ENCODE measurements around the gene ERCC6. TPM values are rescaled to one million over a fixed set of nuclear protein-coding genes. Genes with fewer than 3 reads are reported as not detected.

ERCC6 gene
- total RNA-seq, 1 experiment from 2014 or later, result 10.4 TPM

DNA sequence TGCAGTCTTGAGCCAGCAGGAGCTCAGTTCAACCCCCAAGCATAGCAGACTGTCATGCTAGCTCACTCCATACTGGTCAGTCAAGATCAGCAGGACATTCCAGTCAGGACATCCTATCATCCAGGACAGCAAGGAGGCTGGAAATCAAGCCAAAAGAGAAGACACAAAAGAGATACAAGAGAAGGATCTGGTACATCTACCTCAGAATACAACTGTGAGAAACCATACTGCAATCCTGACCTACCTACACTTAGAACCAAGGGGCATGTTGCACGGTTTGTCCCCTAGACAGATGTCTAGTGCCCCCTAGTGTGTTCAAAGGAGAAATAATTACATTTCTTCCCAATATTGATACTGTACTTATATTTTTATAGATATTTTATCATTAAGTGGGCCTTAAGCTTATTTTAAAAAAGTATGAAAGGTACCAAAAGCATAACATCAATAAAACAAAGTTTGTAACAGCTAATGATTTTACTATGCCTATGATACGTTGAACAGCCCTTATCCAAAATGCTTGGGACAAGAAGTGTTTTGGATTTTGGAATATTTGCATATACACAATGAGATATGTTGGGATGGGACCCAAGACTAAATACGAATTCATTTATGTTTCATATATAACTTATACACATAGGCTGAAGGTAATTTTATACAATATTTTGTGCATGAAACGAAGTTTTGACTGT lies 26.7 kb downstream of the ERCC6 start:
- no peak for DNase-seq (ENCODE audit: low read depth)

- DNase-seq (ENCODE audit: low read depth), result no peak
Observed at GRCh38 chr10:49509771-49510303, 29.1 kb downstream of the ERCC6 start.

DNA sequence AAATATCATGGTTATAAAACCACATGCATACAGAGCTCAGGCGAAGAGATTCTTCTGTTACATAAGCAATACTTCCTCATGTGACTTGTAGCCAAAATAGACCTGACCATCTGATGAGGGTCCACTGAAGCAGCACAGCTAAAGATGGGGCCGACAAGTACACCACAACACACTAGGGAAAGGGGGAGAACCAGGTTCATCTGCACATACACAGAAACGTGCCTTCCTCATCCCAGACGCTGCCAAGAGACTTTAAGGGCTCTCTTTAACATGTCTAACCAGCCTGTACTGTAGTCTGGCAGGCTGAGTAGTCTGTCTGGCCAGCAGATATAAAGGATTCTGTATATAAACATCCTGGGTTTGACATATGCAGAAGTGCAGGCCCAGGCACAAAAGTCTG lies 30.3 kb downstream of the ERCC6 start:
- DNase-seq (ENCODE audit: low read depth), result no peak

DNA sequence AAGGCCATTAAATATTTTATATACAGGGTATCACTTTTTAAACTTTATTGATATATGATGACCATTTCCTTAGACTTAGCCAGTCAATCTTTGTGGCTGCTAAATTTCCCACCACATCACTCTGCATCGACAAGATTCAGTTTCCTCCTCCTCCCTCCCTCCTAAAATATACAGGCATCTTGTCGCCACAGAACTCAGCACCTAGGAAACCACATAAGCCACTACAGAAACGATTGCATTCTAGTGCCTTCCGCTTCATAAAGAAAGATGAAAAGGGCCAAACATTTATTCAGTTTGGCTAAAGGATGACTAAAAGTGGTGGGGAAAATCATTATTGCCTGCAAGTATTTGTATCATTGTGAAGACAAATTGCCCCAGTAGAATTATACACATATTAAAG lies 30.7 kb downstream of the ERCC6 start:
- DNase-seq (ENCODE audit: low read depth), result no peak

DNA sequence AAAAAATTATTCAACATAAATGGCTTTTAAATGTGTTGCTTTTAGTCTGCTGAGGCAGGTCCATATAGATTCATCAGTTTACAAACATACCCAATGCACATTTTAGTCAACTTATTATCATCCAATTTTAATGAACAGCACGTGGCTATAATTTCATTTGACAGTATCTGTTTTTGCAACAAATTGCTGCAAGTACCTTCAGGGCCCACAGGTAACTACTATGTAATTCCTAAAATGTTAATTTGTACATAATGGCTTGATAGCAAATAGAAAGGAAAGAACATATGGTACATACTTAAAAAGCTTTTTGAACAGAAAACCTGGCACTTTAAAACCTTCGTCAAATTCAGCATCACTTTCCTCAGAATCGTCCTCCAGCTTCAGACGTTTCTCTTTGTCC lies 33.3 kb downstream of the ERCC6 start:
- DNase-seq (ENCODE audit: low read depth), result no peak

DNA sequence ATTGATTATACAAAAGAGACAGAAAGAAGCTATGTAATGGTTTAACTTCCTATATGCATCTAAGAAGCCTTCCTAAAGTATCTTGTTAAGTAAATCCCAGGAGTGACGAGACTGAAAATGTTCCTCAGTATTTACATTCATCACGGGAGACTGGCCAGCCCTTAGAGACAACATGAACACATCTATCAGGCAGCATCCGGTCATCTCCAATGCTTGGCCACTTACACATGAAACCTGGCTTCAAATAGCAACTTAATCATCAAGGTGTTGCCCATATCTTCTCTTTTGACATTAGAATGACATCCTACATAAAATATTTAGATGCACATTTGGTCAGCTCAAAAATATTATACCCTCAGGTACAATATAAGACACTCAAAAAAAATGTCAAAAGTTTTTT lies 33.8 kb downstream of the ERCC6 start:
- no peak for DNase-seq (ENCODE audit: low read depth)

- DNase-seq (ENCODE audit: low read depth), result no peak
Observed at GRCh38 chr10:49504528-49504927, 34.4 kb downstream of the ERCC6 start.

DNA sequence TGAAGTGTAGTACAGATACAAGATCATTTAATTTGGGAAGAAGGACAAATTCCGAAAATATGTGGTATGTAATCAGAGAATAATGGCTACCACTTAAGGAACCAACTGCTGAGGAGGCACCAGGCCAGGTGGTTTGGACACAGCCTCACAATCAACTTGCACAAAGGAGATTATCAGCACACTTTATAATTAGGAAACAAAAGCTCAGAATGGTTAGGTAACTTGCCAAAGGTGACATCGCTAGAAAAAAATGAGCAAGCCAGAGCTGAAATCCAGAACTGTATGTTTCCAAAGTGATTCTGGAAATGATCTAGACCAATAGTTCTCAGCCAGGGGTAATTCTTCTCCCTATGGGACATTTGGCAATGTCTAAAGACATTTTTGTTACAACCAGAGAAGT lies 36.6 kb downstream of the ERCC6 start:
- DNase-seq (ENCODE audit: low read depth), result no peak

DNA sequence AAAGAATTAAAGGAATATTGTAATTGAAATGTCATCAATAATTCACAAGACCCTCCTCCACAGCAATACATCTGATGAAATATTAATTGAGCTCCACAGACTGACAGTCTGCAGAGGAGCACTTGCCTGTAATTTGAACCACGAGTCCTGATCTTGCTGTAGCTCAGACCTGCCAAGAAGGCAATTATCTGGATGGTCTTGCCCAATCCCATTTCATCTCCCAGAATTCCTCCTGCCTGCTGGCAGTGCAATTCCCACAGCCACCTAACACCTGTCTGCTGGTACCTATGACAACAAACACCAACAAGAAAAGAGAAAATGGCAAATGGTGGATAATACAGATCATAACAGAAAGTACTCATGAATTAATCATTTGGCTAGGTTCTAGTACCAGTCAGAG lies 38.5 kb downstream of the ERCC6 start:
- no peak for DNase-seq (ENCODE audit: low read depth)

- no peak for DNase-seq (ENCODE audit: low read depth)
Observed at GRCh38 chr10:49499305-49499851, 39.5 kb downstream of the ERCC6 start.

DNA sequence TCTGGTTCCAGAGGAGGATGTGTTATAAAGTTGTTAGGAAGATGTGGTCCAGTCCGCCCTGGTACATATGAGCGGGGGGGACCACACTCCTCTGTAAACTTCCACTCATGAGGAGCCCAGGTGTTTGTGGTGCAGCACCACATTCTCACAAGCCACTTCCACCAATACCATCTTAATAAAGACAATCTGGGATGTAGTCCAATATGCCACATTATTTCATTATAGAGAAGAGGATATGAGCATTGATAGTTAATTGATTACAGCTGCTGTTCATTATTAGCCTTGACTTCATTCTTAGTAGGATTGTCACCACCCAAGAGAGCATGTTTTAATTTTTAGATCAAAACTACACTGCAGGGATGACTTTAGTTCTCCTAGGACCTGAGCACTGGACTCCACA lies 40.5 kb downstream of the ERCC6 start:
- DNase-seq (ENCODE audit: low read depth), result no peak

- DNase-seq (ENCODE audit: low read depth), result no peak
Observed at GRCh38 chr10:49497358-49497757, 41.6 kb downstream of the ERCC6 start.

GRCh38 chr10:49488056-49488717 lies 50.7 kb downstream of the ERCC6 start:
- DNase-seq (ENCODE audit: low read depth), result no peak

- DNase-seq (ENCODE audit: low read depth), result no peak
Observed at GRCh38 chr10:49486738-49487137, 52.2 kb downstream of the ERCC6 start.

GRCh38 chr10:49486009-49486408 lies 52.9 kb downstream of the ERCC6 start:
- no peak for DNase-seq (ENCODE audit: low read depth)

GRCh38 chr10:49484486-49485235 lies 54.3 kb downstream of the ERCC6 start:
- DNase-seq (ENCODE audit: low read depth), result no peak

- DNase-seq (ENCODE audit: low read depth), result no peak
Observed at GRCh38 chr10:49478819-49479218, 60.1 kb downstream of the ERCC6 start.

- DNase-seq (ENCODE audit: low read depth), result peak; percentile 50
Observed at GRCh38 chr10:49474901-49475300, 64.0 kb downstream of the ERCC6 start.

DNA sequence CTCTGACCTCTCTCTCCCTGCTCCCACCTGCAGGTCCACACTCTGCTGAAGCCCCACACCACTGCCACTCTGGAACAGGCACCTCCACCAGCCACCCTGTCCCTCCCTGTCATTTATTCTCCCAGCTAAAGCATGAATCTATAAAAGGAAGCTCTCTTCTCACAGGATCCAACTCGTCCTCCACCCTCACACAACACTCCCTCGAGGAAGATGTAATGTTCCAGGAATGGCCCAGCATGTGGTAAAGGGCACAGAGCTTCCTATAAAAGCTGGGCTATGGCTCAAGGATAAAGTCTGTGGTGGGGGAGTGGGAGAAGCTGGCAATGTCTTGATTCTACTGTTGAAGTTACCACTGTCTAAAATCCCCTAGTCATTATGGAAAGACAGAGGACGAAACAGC lies 67.4 kb downstream of the ERCC6 start:
- DNase-seq (ENCODE audit: low read depth), result no peak

DNA sequence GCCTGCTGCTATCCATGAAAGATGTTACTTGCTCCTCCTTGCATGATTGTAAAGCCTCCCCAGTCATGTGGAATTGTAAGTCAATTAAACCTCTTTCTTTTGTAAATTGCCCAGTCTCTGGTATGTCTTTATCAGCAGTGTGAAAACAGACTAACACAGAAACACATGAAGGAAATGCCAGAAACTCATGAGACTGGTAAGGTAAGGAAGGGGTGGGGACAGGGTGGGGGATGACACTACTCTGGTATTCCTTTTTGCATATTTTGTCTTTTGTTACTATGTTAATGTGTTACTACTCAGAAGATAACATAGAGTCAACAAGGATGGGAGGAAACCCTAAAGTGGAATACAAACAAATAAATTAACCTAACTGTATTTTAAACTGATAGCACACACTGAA lies 73.2 kb downstream of the ERCC6 start:
- no peak for DNase-seq (ENCODE audit: low read depth)
